K562 (cell line): ENCODE results near the gene FAM110D. TPM values are rescaled to one million over a fixed set of nuclear protein-coding genes. Genes with fewer than 3 reads are reported as not detected.

Experiments used
- ATAC-seq: fragments of 200-7000 bp; cut with Tn5 transposase; 3 replicates; pipeline ENCODE4 v1.9.1; 2020; ENCODE audit warnings: moderate library complexity
- BruUV-seq: library from RNA; stranded (reverse); fragments of 400-500 nt; replicated peaks from 2 replicates; lab custom pipeline; 2021; lab: Mats Ljungman, UMichigan
- CTCF ChIA-PET: fragments of 300-600 bp; formaldehyde crosslinking; extraction: SDS; loops from one replicate; lab custom pipeline; 2021; ENCODE audit warnings: low intra/inter-chr PET ratio; lab: Yijun Ruan, JAX
- POLR2A ChIA-PET: fragments of 300-600, 350-650 bp; sonication (Branson Sonifier 250); formaldehyde crosslinking; extraction: SDS; loops from one replicate; lab custom pipeline; 2021; ENCODE audit warnings: antibody characterized with exemption, inconsistent platforms; lab: Yijun Ruan, JAX
- DNase-seq, 4 experiments: peaks; one replicate each; pipeline versions ENCODE4 v3.0.0 to v3.0.0-alpha.2; 2011 to 2018; ENCODE audit warnings: low spot score in 3 of 4, mixed read lengths in 3 of 4; ENCODE audit errors: extremely low read depth in 1 of 4
- FAIRE-seq: peaks from 2 replicates; lab custom pipeline; 2011; peaks lifted over from hg19 to GRCh38; lab: Jason Lieb, UNC
- H2AFZ ChIP-seq: 2 replicates; pipeline ENCODE4 v1.6.0; 2011; ENCODE audit warnings: low read depth, low read length, control low read depth, inconsistent platforms
- H3K27ac ChIP-seq: fragments of 200-600 bp; 3 replicates; pipeline ENCODE4 v1.8.0; 2011; ENCODE audit warnings: low read depth, mild to moderate bottlenecking, control low read depth, inconsistent platforms, low read length, moderate library complexity, mixed read lengths; ENCODE audit errors: extremely low read depth
- H3K27me3 ChIP-seq, 2 experiments: fragments of 300-600 bp in 1 of 2; 2 replicates in 1 of 2; 3 replicates in 1 of 2; pipeline versions ENCODE4 v1.6.0 to v1.8.0; 2011; ENCODE audit warnings: inconsistent platforms in 2 of 2, low read length in 2 of 2, mild to moderate bottlenecking in 1 of 2, mixed read lengths in 1 of 2, moderate library complexity in 1 of 2; ENCODE audit not compliant: control insufficient read depth in 2 of 2, insufficient read depth in 2 of 2
- H3K36me3 ChIP-seq: fragments of 300-600 bp; 3 replicates; pipeline ENCODE4 v1.8.0; 2011; ENCODE audit warnings: mild to moderate bottlenecking, low read length, inconsistent platforms; ENCODE audit not compliant: control insufficient read depth, insufficient read depth
- H3K4me1 ChIP-seq, 2 experiments: fragments of 200-600 bp in 1 of 2; replicated peaks in 1 of 2; 2 replicates in 1 of 2; 3 replicates in 1 of 2; pipeline versions ENCODE4 v1.5.1 to v1.8.0; 2011; ENCODE audit warnings: inconsistent platforms in 2 of 2, low read length in 2 of 2, mild to moderate bottlenecking in 1 of 2, mixed read lengths in 1 of 2, moderate library complexity in 1 of 2; ENCODE audit not compliant: control insufficient read depth in 2 of 2, insufficient read depth in 2 of 2
- H3K4me2 ChIP-seq: 2 replicates; pipeline ENCODE4 v1.6.1; 2011; ENCODE audit warnings: low read length, control low read depth, inconsistent platforms, mixed read lengths; ENCODE audit not compliant: insufficient read depth
- H3K4me3 ChIP-seq: fragments of 200-600 bp; sonication (generic), shearing (Covaris generic); 2 replicates; pipeline ENCODE4 v1.5.1; 2016; ENCODE audit warnings: control low read depth, inconsistent platforms
- H3K79me2 ChIP-seq: fragments of 200-600 bp; 3 replicates; pipeline ENCODE4 v1.8.0; 2011; ENCODE audit warnings: low read length, inconsistent platforms; ENCODE audit not compliant: control insufficient read depth, insufficient read depth
- H3K9ac ChIP-seq, 2 experiments: 2 replicates each; pipeline versions ENCODE4 v1.6.0 to v1.6.1; 2011; ENCODE audit warnings: low read depth in 2 of 2, low read length in 2 of 2, control low read depth in 1 of 2, inconsistent platforms in 1 of 2, mild to moderate bottlenecking in 1 of 2, mixed read lengths in 1 of 2; ENCODE audit not compliant: insufficient read depth in 1 of 2
- H3K9me1 ChIP-seq: one replicate; pipeline ENCODE4 v1.6.0; 2011; ENCODE audit warnings: inconsistent platforms, mild to moderate bottlenecking, low read length, moderate library complexity; ENCODE audit not compliant: control insufficient read depth, insufficient read depth
- H3K9me3 ChIP-seq: replicated peaks from 2 replicates; pipeline ENCODE4 v1.5.1; 2011; ENCODE audit warnings: low read depth, low read length, inconsistent platforms; ENCODE audit not compliant: control insufficient read depth, insufficient read depth
- H4K20me1 ChIP-seq: replicated peaks from 2 replicates; pipeline ENCODE4 v1.6.1; 2011; ENCODE audit warnings: low read length, inconsistent platforms, mixed read lengths; ENCODE audit not compliant: control insufficient read depth, insufficient read depth
- ARNT ChIP-seq, 2 experiments: fragments of 450-650 bp; IDR thresholded peaks; 2 replicates each; pipeline ENCODE4 v1.6.1; 2016; ENCODE audit warnings: mild to moderate bottlenecking in 1 of 2
- CTBP1 ChIP-seq: fragments of 450-650 bp; IDR thresholded peaks from 2 replicates; pipeline ENCODE4 v1.6.1; 2016; ENCODE audit warnings: borderline replicate concordance
- DACH1 ChIP-seq: fragments of 450-650 bp; IDR thresholded peaks from 2 replicates; pipeline ENCODE4 v1.6.1; 2018; ENCODE audit not compliant: partially characterized antibody
- GTF2E2 ChIP-seq: fragments of 200-800 bp; sonication (Bioruptor generic); IDR thresholded peaks from 2 replicates; pipeline ENCODE4 v1.6.1; 2016; ENCODE audit warnings: missing genetic modification characterization, missing compliant biosample characterization
- KLF16 ChIP-seq: IDR thresholded peaks from 2 replicates; pipeline ENCODE4 v1.6.1; 2016; ENCODE audit warnings: antibody characterized with exemption
- LEF1 ChIP-seq: fragments of 450-650 bp; IDR thresholded peaks from 2 replicates; pipeline ENCODE4 v1.6.1; 2016; ENCODE audit warnings: mild to moderate bottlenecking
- MBD1 ChIP-seq: fragments of 250-450 bp; sonication (Bioruptor Pico); IDR thresholded peaks from 2 replicates; pipeline ENCODE4 v1.8.0; 2022; ENCODE audit warnings: inconsistent platforms
- NFXL1 ChIP-seq: fragments of 450-650 bp; formaldehyde crosslinking; IDR thresholded peaks from 2 replicates; pipeline ENCODE4 v1.4.0; 2021; ENCODE audit warnings: mild to moderate bottlenecking
- PHB2 ChIP-seq: fragments of 450-650 bp; IDR thresholded peaks from 2 replicates; pipeline ENCODE4 v1.6.1; 2017; ENCODE audit warnings: low read depth
- SMARCB1 ChIP-seq: IDR thresholded peaks from 2 replicates; pipeline ENCODE4 v1.6.1; 2011; ENCODE audit warnings: improper control_type of control experiment, low read depth; ENCODE audit not compliant: insufficient read length
- TFAP4 ChIP-seq: sonication (generic); formaldehyde crosslinking; IDR thresholded peaks from 2 replicates; pipeline ENCODE4 v1.8.0; 2022; ENCODE audit warnings: missing genetic modification reagents, mild to moderate bottlenecking, moderate library complexity, borderline replicate concordance
- TFE3 ChIP-seq: fragments of 450-650 bp; formaldehyde crosslinking; IDR thresholded peaks from 2 replicates; pipeline ENCODE4 v1.4.0; 2020; ENCODE audit warnings: mild to moderate bottlenecking, mixed read lengths
- TOE1 ChIP-seq, 2 experiments: fragments of 450-650 bp in 1 of 2; sonication (generic) in 1 of 2; formaldehyde crosslinking in 1 of 2; IDR thresholded peaks; 2 replicates each; pipeline versions ENCODE4 v1.7.1 to v1.8.0; 2016 to 2022; ENCODE audit warnings: borderline replicate concordance in 2 of 2, mild to moderate bottlenecking in 2 of 2, antibody characterized with exemption in 1 of 2, inconsistent platforms in 1 of 2, low read depth in 1 of 2, missing genetic modification reagents in 1 of 2, moderate library complexity in 1 of 2
- ZC3H11A ChIP-seq: IDR thresholded peaks from 2 replicates; pipeline ENCODE4 v1.6.1; 2012; ENCODE audit warnings: low read depth, low read length, improper control_type of control experiment
- ZC3H4 ChIP-seq: sonication (generic); formaldehyde crosslinking; IDR thresholded peaks from 2 replicates; pipeline ENCODE4 v1.9.0; 2021; ENCODE audit warnings: missing genetic modification reagents, borderline replicate concordance
- ZNF121 ChIP-seq: sonication (generic); formaldehyde crosslinking; conservative IDR thresholded peaks from 2 replicates; pipeline ENCODE4 v1.8.0; 2022; ENCODE audit warnings: missing genetic modification reagents
- ZNF174 ChIP-seq: fragments of 250-450 bp; sonication (Bioruptor Pico); IDR thresholded peaks from 2 replicates; pipeline ENCODE4 v1.4.0; 2020; ENCODE audit warnings: mild to moderate bottlenecking
- ZNF347 ChIP-seq: fragments of 450-650 bp; formaldehyde crosslinking; IDR thresholded peaks from 2 replicates; pipeline ENCODE4 v1.4.0; 2020; ENCODE audit warnings: low read depth, mild to moderate bottlenecking, moderate library complexity
- ZNF445 ChIP-seq: fragments of 250-450 bp; sonication (Bioruptor Pico); IDR thresholded peaks from 2 replicates; pipeline ENCODE4 v1.4.0; 2020; ENCODE audit warnings: low read depth, mild to moderate bottlenecking, moderate library complexity
- ZNF699 ChIP-seq: fragments of 250-450 bp; sonication (Bioruptor Pico); IDR thresholded peaks from 2 replicates; pipeline ENCODE4 v1.8.0; 2021; ENCODE audit warnings: mild to moderate bottlenecking, moderate library complexity; ENCODE audit not compliant: insufficient replicate concordance
- WGBS: fragments of 100-300 bp; shearing (Covaris generic); methylation state at CpG from one replicate; pipeline ENCODE4 v1.1.6; 2016; ENCODE audit warnings: low coverage, mixed read lengths; ENCODE audit not compliant: insufficient coverage; ENCODE audit errors: missing lambda C conversion rate; 5-methylcytosine and 5-hydroxymethylcytosine counted together
- in situ Hi-C: fragments of 300-500 bp; cut with MboI; formaldehyde crosslinking; loops from 4 replicates; pipeline ENCODE4 v1.15.0; 2018; ENCODE audit warnings: inconsistent platforms, mixed read lengths
- intact Hi-C: fragments of 100-400 bp; cut with micrococcal nuclease; formaldehyde crosslinking; loops from 2 replicates; pipeline ENCODE4 v1.14.2; 2022
- polyA plus RNA-seq, 8 experiments: library from polyadenylated mRNA; depleted of rRNA in 4 of 8; stranded (reverse) in 5 of 8; unstranded in 3 of 8; fragments of >200 nt; fragmentation: Nextera tagmentation in 2 of 8; fragmentation: Illumina TruSeq in 1 of 8; extraction: Ambion mirVana in 2 of 8; extraction: Trizol in 1 of 8; gene quantifications; 2 replicates each; pipeline versions ENCODE4 v1.2.1 to v1.2.3, GENCODE V29; 2011 to 2014; ENCODE audit warnings: inconsistent platforms in 1 of 8, missing spikeins in 1 of 8
- total RNA-seq, 7 experiments: library from RNA; depleted of rRNA in 6 of 7; stranded (reverse); fragments of >200 nt in 6 of 7; fragmentation: Illumina TruSeq in 2 of 7; extraction: Trizol in 2 of 7; gene quantifications; 2 replicates each; pipeline versions ENCODE4 v1.2.1 to v1.2.3, GENCODE V29; 2011 to 2021; ENCODE audit warnings: low replicate concordance in 1 of 7

Gene FAM110D
- total and polyA plus RNA-seq, 9 of the 15 experiments (the other 6 are each of a cell fraction or from before 2014, with no cell fraction given), result 0.04 to 1.1 (median 0.33) TPM

- H3K9ac ChIP-seq, result peak within 1 kb of the TSS in 1 of 2 experiments; percentile 87; a peak in 2 of 4 replicates
- DNase-seq, result no peak
- peaks cover 23 to 30% of the 10 kb centered on the region in 2 experiments for H3K4me1 ChIP-seq
- H3K79me2 ChIP-seq, result no peaks in the 10 kb centered on the region
- ATAC-seq, result no peak
- no peak within 1 kb of the TSS for H3K4me3 ChIP-seq
- no peaks in the 10 kb centered on the region; the same call in 2 of the 3 replicates for H3K36me3 ChIP-seq
- intact Hi-C loops, result loop anchor here (10.0 kb wide), 1 partner anchor 208 kb away; no protein-coding TSS in a partner anchor
- no peak within 1 kb of the TSS for H3K27ac ChIP-seq
- in situ Hi-C loops, result no loop called here
- H3K9me1 ChIP-seq, result no peaks in the 10 kb centered on the region
- no TSS peak for BruUV-seq
- H3K9me3 ChIP-seq, result no peaks in the 10 kb centered on the region
- no peak within 1 kb of the TSS; the same call in 1 of the 2 replicates for H2AFZ ChIP-seq
- CTCF ChIA-PET, result no interaction called here
- H4K20me1 ChIP-seq, result no peaks in the 10 kb centered on the region
- no peaks in the 10 kb centered on the region for H3K27me3 ChIP-seq
- H3K4me2 ChIP-seq, result no peak within 1 kb of the TSS
- POLR2A ChIA-PET, result interaction anchor here (0.6 to 1.8 kb wide), 5 partner anchors 7 to 70 kb away, joined by 3 to 7 read pairs (median 4); partner anchors contain the start of gene ZNF593
- FAIRE-seq, result no peak
- 83% methylated on average over 21 of the region's 21 CpGs for WGBS
- no peak for TF ChIP-seq ZNF174 (CRISPR knock-in tag)
- TF ChIP-seq NFXL1 (CRISPR knock-in tag), result no peak
- no peak for TF ChIP-seq ZNF699 (CRISPR knock-in tag)
- TF ChIP-seq TOE1 (IDR thresholded peaks at IDR 0.05; ENCODE audit: borderline replicate concordance), result no peak
- TF ChIP-seq TOE1 (CRISPR knock-in tag; IDR thresholded peaks at IDR 0.05; ENCODE audit: borderline replicate concordance, low read depth), result no peak
- TF ChIP-seq TFE3 (CRISPR knock-in tag), result no peak
- TF ChIP-seq ZNF347 (CRISPR knock-in tag), result no peak
- TF ChIP-seq ZC3H4 (CRISPR knock-in tag), result 0 out of 2 replicates have a peak, but pooled peaks have one; percentile 21
- no peak for TF ChIP-seq MBD1
- TF ChIP-seq DACH1, result no peak
- TF ChIP-seq ZC3H11A, result no peak
- TF ChIP-seq LEF1, result no peak
- TF ChIP-seq ZNF121 (CRISPR knock-in tag), result no peak
- no peak for TF ChIP-seq CTBP1
- TF ChIP-seq SMARCB1, result no peak
- no peak for TF ChIP-seq ZNF445 (CRISPR knock-in tag)
- no peak for TF ChIP-seq GTF2E2 (tag)
- TF ChIP-seq PHB2, result no peak
- TF ChIP-seq TFAP4, result 0 out of 2 replicates have a peak, but pooled peaks have one; percentile 7
- TF ChIP-seq KLF16, result no peak
- no peak for TF ChIP-seq ARNT (IDR thresholded peaks at IDR 0.05)
Measured at GRCh38 chr1:26177182-26177684, 18.4 kb downstream of the FAM110D start, which contains the start of gene CNKSR1. Gene CNKSR1, plus strand, starts transcription at chr1:26177491. Its CDS starts 57 bp downstream, at chr1:26177548.
